Fibroblast of lung (primary cell): ENCODE results near the gene PRKAG2. TPM values are rescaled to one million over a fixed set of nuclear protein-coding genes. Genes with fewer than 3 reads are reported as not detected.

Experiments
- DNase-seq, 2 donors: peaks; one replicate each; pipeline versions ENCODE4 v3.0.0 to v3.0.0-alpha.2; 2010; ENCODE audit warnings: low read depth in 2 of 2
- H2AFZ ChIP-seq: 2 replicates; pipeline ENCODE4 v1.5.1; 2012; ENCODE audit warnings: low read length, control low read depth, inconsistent platforms
- H3K27ac ChIP-seq: 2 replicates; pipeline ENCODE4 v1.5.1; 2011; ENCODE audit warnings: low read length, control low read depth; ENCODE audit not compliant: insufficient read depth
- H3K27me3 ChIP-seq: 2 replicates; pipeline ENCODE4 v1.5.1; 2011; ENCODE audit warnings: mild to moderate bottlenecking, low read length; ENCODE audit not compliant: control insufficient read depth, insufficient read depth
- H3K36me3 ChIP-seq: 2 replicates; pipeline ENCODE4 v1.5.1; 2011; ENCODE audit warnings: low read length; ENCODE audit not compliant: control insufficient read depth, insufficient read depth
- H3K4me1 ChIP-seq: 2 replicates; pipeline ENCODE4 v1.5.1; 2011; ENCODE audit warnings: low read length; ENCODE audit not compliant: control insufficient read depth, insufficient read depth; ENCODE audit errors: extremely low read depth
- H3K4me2 ChIP-seq: 2 replicates; pipeline ENCODE4 v1.5.1; 2011; ENCODE audit warnings: low read length, control low read depth; ENCODE audit not compliant: insufficient read depth; ENCODE audit errors: extremely low read depth
- H3K4me3 ChIP-seq, 4 experiments: fragments of 200-600 bp in 1 of 4; sonication (generic) in 1 of 4; replicated peaks in 1 of 4; 2 replicates each; pipeline ENCODE4 v1.5.1; 2011 to 2016; ENCODE audit warnings: low read length in 4 of 4, low read depth in 3 of 4, mild to moderate bottlenecking in 3 of 4, control low read depth in 2 of 4, inconsistent platforms in 1 of 4, mixed read lengths in 1 of 4; ENCODE audit not compliant: insufficient read depth in 1 of 4; ENCODE audit errors: control extremely low read depth in 1 of 4
- H3K79me2 ChIP-seq: 2 replicates; pipeline ENCODE4 v1.5.1; 2012; ENCODE audit warnings: mild to moderate bottlenecking, low read length, inconsistent platforms; ENCODE audit not compliant: control insufficient read depth, insufficient read depth
- H3K9ac ChIP-seq: 2 replicates; pipeline ENCODE4 v1.5.1; 2011; ENCODE audit warnings: mild to moderate bottlenecking, low read length, control low read depth; ENCODE audit not compliant: insufficient read depth
- H3K9me3 ChIP-seq: 2 replicates; pipeline ENCODE4 v1.5.1; 2012; ENCODE audit warnings: low read depth, low read length; ENCODE audit not compliant: control insufficient read depth, insufficient read depth
- H4K20me1 ChIP-seq: 2 replicates; pipeline ENCODE4 v1.5.1; 2011; ENCODE audit warnings: low read length; ENCODE audit not compliant: control insufficient read depth, insufficient read depth; ENCODE audit errors: extremely low read depth
- CTCF ChIP-seq, 2 donors: IDR thresholded peaks in 1 of 2; conservative IDR thresholded peaks in 1 of 2; 1 replicate in 1 of 2; 2 replicates in 1 of 2; pipeline ENCODE4 v1.5.1; 2011 to 2012; ENCODE audit warnings: low read length in 2 of 2, control low read depth in 1 of 2, inconsistent platforms in 1 of 2, low read depth in 1 of 2, mild to moderate bottlenecking in 1 of 2
- EZH2 ChIP-seq: IDR thresholded peaks from 2 replicates; pipeline ENCODE4 v1.5.1; 2012; ENCODE audit warnings: low read length, control low read depth, mild to moderate bottlenecking; ENCODE audit errors: missing control alignments
- polyA plus RNA-seq, 2 donors: library from polyadenylated mRNA; depleted of rRNA in 1 of 2; stranded (reverse) in 1 of 2; unstranded in 1 of 2; fragments of >200 nt; gene quantifications; 2 replicates each; pipeline ENCODE4 v1.2.1, GENCODE V29; 2011 to 2012; ENCODE audit warnings: missing spikeins in 1 of 2
- total RNA-seq: library from RNA; depleted of rRNA; stranded (reverse); fragments of >200 nt; gene quantifications from 2 replicates; pipeline ENCODE4 v1.2.1, GENCODE V29; 2014

Gene PRKAG2
- total and polyA plus RNA-seq, 2 donors (not counting 1 experiment from before 2014, with no cell fraction given): 11.9 to 56.7 TPM

GRCh38 chr7:151647874-151648273 lies 229.0 kb downstream of the PRKAG2 start:
- Histone ChIP-seq H2AFZ (no peak overlapping the region), H3K79me2 (no peaks in the 10 kb centered on the region), H3K4me3 (no peak overlapping the region), H4K20me1 (no peaks in the 10 kb centered on the region), H3K9me3 (no peaks in the 10 kb centered on the region), H3K27ac (no peak overlapping the region), H3K36me3 (no peaks in the 10 kb centered on the region), H3K27me3 (no peaks in the 10 kb centered on the region), H3K4me2 (no peak overlapping the region), H3K4me1 (peaks cover 11% of the 10 kb centered on the region), H3K9ac (no peak overlapping the region)
- no peak for TF ChIP-seq CTCF (conservative IDR thresholded peaks at IDR 0.05 in 1 of 2, IDR thresholded peaks at IDR 0.05 in 1 of 2; ENCODE audit: low read depth in 1 of 2, low read length in 2 of 2)
- TF ChIP-seq EZH2: no peak
- no peak for DNase-seq

- Histone ChIP-seq H4K20me1 (no peaks in the 10 kb centered on the region), H2AFZ (no peak overlapping the region)
- no peak for DNase-seq
These were observed 229.9 kb downstream of the PRKAG2 start for GRCh38 chr7:151647006-151647405.

GRCh38 chr7:151645311-151645710 lies 231.6 kb downstream of the PRKAG2 start:
- no peaks in the 10 kb centered on the region for H3K27me3 ChIP-seq
- H3K4me2 ChIP-seq: no peak overlapping the region
- no peaks in the 10 kb centered on the region for H4K20me1 ChIP-seq
- H3K9ac ChIP-seq: no peak overlapping the region
- H2AFZ ChIP-seq: no peak overlapping the region
- no peak overlapping the region for H3K4me3 ChIP-seq
- TF ChIP-seq CTCF (conservative IDR thresholded peaks at IDR 0.05 in 1 of 2, IDR thresholded peaks at IDR 0.05 in 1 of 2; ENCODE audit: low read depth in 1 of 2, low read length in 2 of 2): no peak
- no peak for TF ChIP-seq EZH2
- no peak for DNase-seq
- H3K27ac ChIP-seq: no peak overlapping the region
- H3K9me3 ChIP-seq: no peaks in the 10 kb centered on the region
- no peaks in the 10 kb centered on the region for H3K79me2 ChIP-seq
- H3K36me3 ChIP-seq: no peaks in the 10 kb centered on the region
- peaks cover 8% of the 10 kb centered on the region for H3K4me1 ChIP-seq

More at GRCh38 chr7:151647006-151647405, 229.9 kb downstream of the PRKAG2 start:
- H3K79me2 ChIP-seq: no peaks in the 10 kb centered on the region
- H3K4me1 ChIP-seq: peaks cover 11% of the 10 kb centered on the region
- no peaks in the 10 kb centered on the region for H3K36me3 ChIP-seq
- no peaks in the 10 kb centered on the region for H3K9me3 ChIP-seq
- H3K9ac ChIP-seq: no peak overlapping the region
- no peak for TF ChIP-seq EZH2
- TF ChIP-seq CTCF (conservative IDR thresholded peaks at IDR 0.05 in 1 of 2, IDR thresholded peaks at IDR 0.05 in 1 of 2; ENCODE audit: low read depth in 1 of 2, low read length in 2 of 2): no peak
- H3K27me3 ChIP-seq: no peaks in the 10 kb centered on the region
- H3K4me3 ChIP-seq: no peak overlapping the region
- no peak overlapping the region for H3K27ac ChIP-seq
- H3K4me2 ChIP-seq: no peak overlapping the region
